Activated T-cell treated with anti-CD3 and anti-CD28 coated beads, Interleukin-2, amount 50 U/mL, for 24 hours (primary cell): Measurements from ENCODE around the gene PLCH2.
"Not testable (repeated sequence)": the region's sequence is repeated elsewhere in the genome, so short reads cannot be mapped to it uniquely, and the experiment has no call there.

Experiments used
- DNase-seq: peaks from one replicate; pipeline ENCODE4 v3.0.0-alpha.2; 2020
- H3K27ac Mint-ChIP-seq: 2 replicates; pipeline ENCODE4 v1.8.0; 2020; ENCODE audit warnings: mild to moderate bottlenecking, mixed read lengths
- H3K27me3 Mint-ChIP-seq: 2 replicates; pipeline ENCODE4 v1.8.0; 2020; ENCODE audit warnings: mixed read lengths
- H3K36me3 Mint-ChIP-seq: 2 replicates; pipeline ENCODE4 v1.8.0; 2020; ENCODE audit warnings: low read depth, mixed read lengths
- H3K4me1 Mint-ChIP-seq: 2 replicates; pipeline ENCODE4 v1.8.0; 2020; ENCODE audit warnings: low read depth, mixed read lengths
- H3K4me3 Mint-ChIP-seq: 2 replicates; pipeline ENCODE4 v1.8.0; 2020; ENCODE audit warnings: mild to moderate bottlenecking, moderate library complexity, mixed read lengths
- H3K9me3 Mint-ChIP-seq: 2 replicates; pipeline ENCODE4 v1.8.0; 2020; ENCODE audit warnings: mixed read lengths

PLCH2 gene

DNA sequence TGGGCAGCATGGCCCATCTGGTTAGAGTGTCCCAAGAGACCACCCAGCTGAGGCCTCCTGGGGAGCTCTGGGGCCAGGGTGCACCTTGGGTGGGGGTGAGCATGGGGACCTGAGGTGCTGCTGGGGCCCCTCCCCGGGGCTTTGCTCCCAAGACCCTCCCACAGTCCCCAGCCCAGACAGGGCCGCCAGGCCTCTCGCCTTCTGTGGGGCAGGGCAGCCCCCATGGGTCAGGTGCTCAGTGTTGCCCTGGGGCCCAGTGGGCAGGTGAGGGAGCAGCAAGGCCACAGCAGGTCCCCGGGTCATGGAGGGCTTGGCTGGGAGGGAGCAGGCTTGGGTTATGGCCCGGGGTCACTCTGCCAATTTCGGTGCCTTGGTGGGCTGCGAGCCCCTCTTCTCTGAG lies 39.2 kb upstream of the PLCH2 start:
- no peak for DNase-seq
- no peak overlapping the region for H3K27ac Mint-ChIP-seq
- no peaks in the 10 kb centered on the region for H3K36me3 Mint-ChIP-seq
- H3K9me3 Mint-ChIP-seq: no peaks in the 10 kb centered on the region
- H3K4me3 Mint-ChIP-seq: no peak overlapping the region
- H3K27me3 Mint-ChIP-seq: no peaks in the 10 kb centered on the region
- no peaks in the 10 kb centered on the region for H3K4me1 Mint-ChIP-seq

DNA sequence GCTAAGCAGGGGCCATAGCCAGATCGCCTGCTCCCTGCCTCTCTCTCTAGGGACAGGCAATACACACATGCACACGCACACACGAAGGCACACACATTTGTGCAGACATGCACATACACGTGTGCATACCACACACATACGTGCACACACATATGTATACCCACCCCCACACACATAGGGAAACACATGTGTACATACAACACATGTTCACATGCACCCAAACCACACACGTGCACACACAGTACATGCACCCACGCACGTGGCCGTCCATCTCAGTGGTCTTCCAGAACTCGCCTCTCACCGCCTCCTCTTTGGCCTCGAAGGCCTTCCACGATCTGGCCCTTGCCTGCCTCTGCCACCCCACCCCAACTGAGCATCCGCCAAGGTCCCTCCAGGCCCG lies 38.5 kb upstream of the PLCH2 start:
- DNase-seq: no peak
- H3K4me1 Mint-ChIP-seq: no peaks in the 10 kb centered on the region
- no peak overlapping the region for H3K27ac Mint-ChIP-seq
- H3K4me3 Mint-ChIP-seq: no peak overlapping the region
- no peaks in the 10 kb centered on the region for H3K36me3 Mint-ChIP-seq
- H3K27me3 Mint-ChIP-seq: peaks cover under 1% of the 10 kb centered on the region
- H3K9me3 Mint-ChIP-seq: no peaks in the 10 kb centered on the region

DNA sequence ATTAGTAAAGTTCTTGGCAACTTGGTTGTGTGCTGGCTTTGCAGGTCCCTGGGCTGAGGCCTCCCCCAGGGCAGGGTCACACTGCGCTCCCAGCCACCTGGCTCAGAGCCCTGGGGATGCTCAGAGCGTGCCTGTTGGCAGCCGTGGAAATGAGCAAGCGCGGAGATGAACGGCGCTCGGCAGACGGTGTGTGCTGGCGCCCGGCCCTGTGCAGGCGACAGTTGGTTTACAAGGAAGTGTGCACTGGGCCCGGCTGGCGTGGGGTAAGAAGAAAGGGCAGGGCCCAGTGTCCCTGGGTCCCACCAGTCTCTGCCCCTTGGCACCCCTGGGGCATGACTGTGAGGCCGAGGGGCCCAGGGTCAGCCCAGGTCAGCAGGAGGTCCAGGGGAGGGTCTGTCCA lies 38.1 kb upstream of the PLCH2 start:
- no peaks in the 10 kb centered on the region for H3K9me3 Mint-ChIP-seq
- DNase-seq: no peak
- H3K27me3 Mint-ChIP-seq: peaks cover 4% of the 10 kb centered on the region
- no peaks in the 10 kb centered on the region for H3K36me3 Mint-ChIP-seq
- H3K27ac Mint-ChIP-seq: no peak overlapping the region
- peaks cover 1% of the 10 kb centered on the region for H3K4me1 Mint-ChIP-seq
- H3K4me3 Mint-ChIP-seq: no peak overlapping the region

DNA sequence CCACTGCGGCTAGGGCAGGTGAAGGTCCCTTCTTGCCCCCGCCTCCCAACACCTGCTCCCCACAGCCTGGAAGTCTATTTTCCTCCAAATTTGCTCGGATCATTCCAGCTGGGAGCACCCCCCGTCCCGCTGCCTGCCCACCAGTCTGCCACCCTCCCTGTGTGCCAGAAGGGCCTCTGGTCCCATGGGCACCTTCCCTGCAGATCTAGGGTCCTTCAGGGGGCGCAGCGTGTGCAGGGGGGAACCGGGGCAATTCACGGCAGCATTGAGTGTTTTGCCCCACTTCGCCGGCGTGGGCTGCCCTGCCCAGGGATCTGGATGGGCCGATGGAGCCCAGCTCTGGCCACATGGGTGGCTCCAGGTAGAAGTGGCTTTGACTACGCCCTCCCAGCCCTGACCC lies 37.4 kb upstream of the PLCH2 start:
- no peaks in the 10 kb centered on the region for H3K36me3 Mint-ChIP-seq

DNA sequence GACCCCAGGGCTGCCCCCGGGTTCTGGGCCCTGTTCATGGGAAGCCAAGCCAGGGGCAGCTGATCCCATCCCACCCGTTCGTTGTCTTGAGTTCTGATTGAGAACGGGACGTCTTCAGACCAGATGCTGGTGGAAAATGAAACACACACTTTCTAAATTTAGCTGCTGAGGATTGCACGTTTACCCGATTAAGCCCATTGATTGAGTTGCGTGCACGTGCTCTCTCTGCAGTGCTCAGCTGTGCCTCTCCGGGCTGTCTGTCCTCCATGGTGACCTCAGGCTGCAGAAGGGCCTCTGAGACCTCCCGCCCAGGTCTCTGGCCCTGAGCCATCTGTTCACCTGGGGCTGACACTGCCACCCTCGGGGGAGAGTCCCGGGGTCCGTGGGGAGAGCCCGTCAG lies 36.7 kb upstream of the PLCH2 start:
- Mint-ChIP-seq H3K27me3 (peaks cover 8% of the 10 kb centered on the region), H3K4me3 (no peak overlapping the region), H3K9me3 (no peaks in the 10 kb centered on the region), H3K4me1 (peaks cover 1% of the 10 kb centered on the region), H3K27ac (no peak overlapping the region), H3K36me3 (no peaks in the 10 kb centered on the region)
- DNase-seq: no peak

More for the DNA sequence above, 37.4 kb upstream of the PLCH2 start:
- Mint-ChIP-seq H3K27ac (no peak overlapping the region), H3K4me1 (peaks cover 1% of the 10 kb centered on the region), H3K4me3 (no peak overlapping the region), H3K27me3 (peaks cover 4% of the 10 kb centered on the region), H3K9me3 (no peaks in the 10 kb centered on the region)
- no peak for DNase-seq

DNA sequence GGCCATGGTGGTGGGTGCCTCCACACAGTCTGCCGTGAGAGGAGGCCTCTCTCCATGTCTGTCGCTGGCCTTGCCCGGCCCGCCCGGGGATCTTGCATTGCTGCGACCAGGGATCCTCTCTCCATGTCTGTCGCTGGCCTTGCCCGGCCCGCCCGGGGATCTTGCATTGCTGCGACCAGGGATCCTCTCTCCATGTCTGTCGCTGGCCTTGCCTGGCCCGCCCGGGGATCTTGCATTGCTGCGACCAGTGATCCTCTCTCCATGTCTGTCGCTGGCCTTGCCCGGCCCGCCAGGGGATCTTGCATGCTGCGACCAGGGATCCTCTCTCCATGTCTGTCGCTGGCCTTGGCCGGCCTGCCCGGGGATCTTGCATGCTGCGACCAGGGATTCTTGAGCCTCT lies 35.7 kb upstream of the PLCH2 start:
- H3K4me3 Mint-ChIP-seq, H3K4me1 Mint-ChIP-seq, H3K9me3 Mint-ChIP-seq, H3K36me3 Mint-ChIP-seq, DNase-seq, H3K27ac Mint-ChIP-seq: not testable (repeated sequence)
- peaks cover 17% of the 10 kb centered on the region for H3K27me3 Mint-ChIP-seq

DNA sequence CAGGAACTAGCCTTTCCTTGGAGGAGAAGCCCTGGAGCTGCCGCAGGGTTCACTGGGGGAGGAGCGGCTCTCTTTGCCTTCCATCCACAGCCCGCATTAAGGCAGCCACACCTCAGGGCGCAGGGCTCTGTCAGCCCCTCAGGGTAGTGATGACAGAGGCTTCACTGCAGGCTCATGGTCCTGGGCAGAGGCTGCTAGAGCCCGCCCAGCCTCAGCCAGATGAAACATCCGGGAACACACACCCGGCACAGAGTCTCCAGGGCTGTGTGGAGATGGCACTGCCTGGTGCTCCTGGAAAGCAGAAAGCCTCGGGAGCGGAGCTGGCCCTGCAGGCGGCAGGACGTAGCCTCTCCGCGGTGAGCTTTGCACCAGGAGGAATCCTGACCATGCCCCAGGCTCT lies 34.3 kb upstream of the PLCH2 start:
- peaks cover 17% of the 10 kb centered on the region for H3K27me3 Mint-ChIP-seq
- no peaks in the 10 kb centered on the region for H3K9me3 Mint-ChIP-seq
- no peaks in the 10 kb centered on the region for H3K36me3 Mint-ChIP-seq
- no peak overlapping the region for H3K27ac Mint-ChIP-seq
- no peak for DNase-seq
- H3K4me1 Mint-ChIP-seq: peaks cover 1% of the 10 kb centered on the region
- no peak overlapping the region for H3K4me3 Mint-ChIP-seq

DNA sequence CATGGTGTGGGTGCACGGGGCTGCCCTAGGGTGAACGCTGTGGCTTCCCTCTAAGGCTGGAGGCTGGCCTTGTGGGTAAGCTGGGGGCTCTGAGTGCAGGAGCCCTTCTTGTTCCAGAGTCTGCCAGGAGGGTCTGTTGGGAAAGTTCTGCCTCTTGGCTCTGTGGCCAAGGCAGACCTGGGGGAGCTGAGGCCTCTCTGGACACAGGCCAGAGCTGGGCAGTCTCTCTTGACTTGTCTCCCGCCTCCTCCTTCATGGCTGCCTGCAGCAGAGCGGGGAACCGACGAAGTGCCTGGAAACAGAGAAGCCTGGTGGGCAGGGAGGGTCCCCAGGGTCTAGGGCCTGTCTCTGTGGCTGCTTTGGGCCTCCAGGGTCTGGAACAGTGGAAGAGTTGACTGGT lies 33.4 kb upstream of the PLCH2 start:
- Mint-ChIP-seq H3K36me3 (no peaks in the 10 kb centered on the region), H3K27ac (no peak overlapping the region), H3K4me3 (no peak overlapping the region), H3K27me3 (peaks cover 17% of the 10 kb centered on the region), H3K4me1 (peaks cover 1% of the 10 kb centered on the region), H3K9me3 (no peaks in the 10 kb centered on the region)
- DNase-seq: no peak

DNA sequence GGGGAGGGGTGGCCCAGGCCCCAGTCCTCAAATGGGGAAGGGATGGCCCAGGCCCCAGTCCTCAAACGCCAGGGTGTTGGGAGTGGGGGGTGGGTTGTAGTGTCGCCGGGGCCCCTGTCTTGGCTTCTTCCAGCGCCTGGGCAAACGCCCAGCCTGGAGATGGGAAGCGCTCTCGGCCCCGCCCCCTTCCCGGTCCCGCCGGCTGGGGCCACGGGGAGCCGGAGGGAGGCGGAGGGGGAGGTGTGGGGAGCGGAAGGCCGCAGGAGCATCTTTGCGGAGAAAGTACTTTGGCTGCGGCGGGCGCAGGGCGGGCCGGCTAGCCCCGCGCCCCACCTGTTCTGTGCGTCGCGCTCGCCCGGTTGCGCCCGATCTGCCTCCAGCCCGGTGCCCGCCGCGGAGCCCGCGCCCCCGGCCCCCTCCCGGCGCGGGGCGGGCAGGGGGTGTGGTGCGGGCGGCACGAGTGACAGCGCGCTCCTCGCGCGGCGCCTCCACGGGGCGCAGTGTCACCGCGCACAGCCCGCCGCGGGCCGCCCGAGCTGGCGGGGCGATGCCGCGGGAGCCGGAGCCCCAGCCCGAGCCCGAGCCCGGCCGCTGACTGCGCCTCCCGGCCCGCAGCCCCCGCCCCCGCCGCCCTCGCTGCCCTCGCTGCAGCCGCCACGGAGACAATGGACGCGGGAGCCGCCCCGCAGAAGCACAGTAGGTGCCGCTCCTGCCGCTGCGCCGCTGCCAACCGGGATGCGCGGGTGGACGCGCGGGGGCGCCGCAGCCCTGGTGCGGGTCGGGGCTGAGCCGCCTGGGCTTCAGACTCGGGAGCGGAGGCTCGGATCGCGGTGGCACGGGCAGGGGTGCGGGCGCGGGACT lies 32.6 kb upstream of the PLCH2 start:
- H3K27me3 Mint-ChIP-seq: peaks cover 17% of the 10 kb centered on the region
- no peaks in the 10 kb centered on the region for H3K36me3 Mint-ChIP-seq
- no peaks in the 10 kb centered on the region for H3K9me3 Mint-ChIP-seq
- peaks cover 1% of the 10 kb centered on the region for H3K4me1 Mint-ChIP-seq
- H3K27ac Mint-ChIP-seq: no peak overlapping the region
- peak; percentile 46 for DNase-seq
- no peak overlapping the region for H3K4me3 Mint-ChIP-seq

DNA sequence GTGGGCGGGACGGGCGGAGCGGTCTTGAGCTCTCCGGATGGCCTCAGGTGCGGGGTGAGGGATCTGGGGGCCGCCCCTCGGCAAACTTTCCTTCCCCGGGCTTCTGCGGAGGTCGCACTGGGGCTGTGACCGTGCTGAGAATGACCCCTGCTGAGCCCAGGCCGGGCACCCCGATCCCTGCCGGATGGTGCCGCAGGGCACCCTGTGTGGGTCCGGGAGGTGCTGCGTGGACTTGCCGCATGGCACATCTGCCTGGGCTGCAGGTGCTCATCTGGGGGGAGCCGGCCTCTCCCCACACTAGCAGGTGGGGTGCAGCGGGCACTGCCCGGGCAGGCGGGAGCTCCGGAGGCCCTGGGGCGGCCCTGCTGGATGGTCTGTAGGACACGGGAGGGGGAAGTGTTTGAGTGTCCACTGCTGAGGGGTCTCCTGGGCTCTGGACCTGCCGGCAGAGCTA lies 31.9 kb upstream of the PLCH2 start:
- no peaks in the 10 kb centered on the region for H3K36me3 Mint-ChIP-seq
- no peak overlapping the region for H3K27ac Mint-ChIP-seq
- H3K4me3 Mint-ChIP-seq: no peak overlapping the region
- H3K4me1 Mint-ChIP-seq: peaks cover 1% of the 10 kb centered on the region
- H3K27me3 Mint-ChIP-seq: peaks cover 17% of the 10 kb centered on the region
- no peak for DNase-seq
- H3K9me3 Mint-ChIP-seq: no peaks in the 10 kb centered on the region

DNA sequence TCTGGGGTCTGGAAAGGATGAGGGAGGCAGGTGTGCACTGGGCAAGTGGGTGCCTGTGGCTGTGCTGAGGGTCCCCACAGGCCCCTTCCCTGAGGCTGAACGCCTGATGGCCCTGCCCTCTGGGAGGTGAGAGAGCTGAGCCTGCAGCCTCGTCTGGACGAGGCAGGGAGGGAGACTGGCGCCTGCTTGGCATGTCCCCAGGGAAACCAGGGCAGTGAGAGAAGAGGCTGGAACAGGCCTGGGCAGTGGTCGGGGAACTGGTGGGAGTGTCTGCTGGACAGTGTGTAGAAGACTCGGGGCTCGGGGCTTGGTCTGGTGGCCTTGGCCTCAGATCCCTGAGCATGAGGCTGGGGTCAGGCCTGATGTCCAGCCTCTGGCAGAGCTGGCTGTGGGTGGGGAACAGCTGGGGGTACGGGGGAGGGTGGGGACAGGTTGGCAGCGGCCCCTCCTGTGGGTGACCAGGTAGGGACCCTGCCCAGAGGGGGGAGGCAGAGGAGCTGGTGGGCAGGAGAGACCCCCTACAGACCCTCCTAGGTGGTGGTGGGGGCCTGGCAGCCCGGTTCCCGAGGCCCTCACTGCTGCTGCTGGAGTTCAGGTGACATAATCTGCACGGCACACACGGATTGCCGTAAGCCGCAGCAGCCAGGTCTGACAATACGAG lies 30.8 kb upstream of the PLCH2 start:
- Mint-ChIP-seq H3K4me1 (peaks cover 1% of the 10 kb centered on the region), H3K27me3 (peaks cover 17% of the 10 kb centered on the region), H3K9me3 (no peaks in the 10 kb centered on the region), H3K27ac (no peak overlapping the region), H3K4me3 (no peak overlapping the region), H3K36me3 (no peaks in the 10 kb centered on the region)
- DNase-seq: no peak

DNA sequence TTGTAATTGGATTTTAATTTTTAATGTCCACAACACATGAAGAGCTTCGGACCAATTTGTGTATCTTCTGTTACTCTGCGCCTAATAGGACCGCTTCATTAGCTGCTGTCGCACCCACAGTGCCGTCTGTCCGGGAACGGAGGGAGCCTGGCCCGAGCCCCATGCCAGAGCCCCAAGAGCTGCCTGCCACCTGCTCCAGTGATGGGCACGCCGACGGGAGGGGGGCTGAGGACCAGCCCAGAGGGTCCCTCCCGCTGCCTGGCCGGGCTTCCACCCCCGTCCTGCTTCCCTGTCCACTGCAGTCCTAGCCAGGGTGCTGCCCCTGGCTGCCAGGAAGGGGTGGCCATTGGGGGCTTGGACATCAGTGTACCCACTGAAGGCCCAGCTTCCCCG lies 30.3 kb upstream of the PLCH2 start:
- H3K27ac Mint-ChIP-seq: no peak overlapping the region
- H3K4me3 Mint-ChIP-seq: no peak overlapping the region
- DNase-seq: no peak
- peaks cover 1% of the 10 kb centered on the region for H3K4me1 Mint-ChIP-seq
- no peaks in the 10 kb centered on the region for H3K9me3 Mint-ChIP-seq
- H3K27me3 Mint-ChIP-seq: peaks cover 17% of the 10 kb centered on the region
- no peaks in the 10 kb centered on the region for H3K36me3 Mint-ChIP-seq

DNA sequence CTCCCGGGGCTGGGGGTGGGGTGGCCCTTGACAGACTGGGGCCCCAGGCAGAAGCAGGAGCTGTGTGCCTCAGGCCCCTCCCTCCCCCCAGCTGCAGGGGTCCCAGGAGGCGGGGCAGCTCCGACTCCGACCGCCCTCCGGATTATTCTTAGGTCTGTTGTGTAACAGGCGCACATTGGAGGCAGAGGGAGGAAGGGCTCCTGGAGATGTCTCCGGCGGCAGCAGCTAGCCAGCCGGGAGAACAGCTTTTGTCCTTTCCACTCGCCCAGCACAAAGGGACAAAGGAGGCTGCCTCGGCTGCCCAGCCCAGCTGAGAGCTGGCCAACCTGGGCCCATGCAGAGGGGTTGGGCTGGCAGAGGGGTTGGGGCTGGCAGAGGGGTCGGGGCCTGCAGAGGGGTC lies 29.7 kb upstream of the PLCH2 start:
- Mint-ChIP-seq H3K27me3 (peaks cover 17% of the 10 kb centered on the region), H3K4me3 (no peak overlapping the region), H3K36me3 (no peaks in the 10 kb centered on the region), H3K9me3 (no peaks in the 10 kb centered on the region), H3K27ac (no peak overlapping the region), H3K4me1 (peaks cover 1% of the 10 kb centered on the region)
- DNase-seq: no peak

DNA sequence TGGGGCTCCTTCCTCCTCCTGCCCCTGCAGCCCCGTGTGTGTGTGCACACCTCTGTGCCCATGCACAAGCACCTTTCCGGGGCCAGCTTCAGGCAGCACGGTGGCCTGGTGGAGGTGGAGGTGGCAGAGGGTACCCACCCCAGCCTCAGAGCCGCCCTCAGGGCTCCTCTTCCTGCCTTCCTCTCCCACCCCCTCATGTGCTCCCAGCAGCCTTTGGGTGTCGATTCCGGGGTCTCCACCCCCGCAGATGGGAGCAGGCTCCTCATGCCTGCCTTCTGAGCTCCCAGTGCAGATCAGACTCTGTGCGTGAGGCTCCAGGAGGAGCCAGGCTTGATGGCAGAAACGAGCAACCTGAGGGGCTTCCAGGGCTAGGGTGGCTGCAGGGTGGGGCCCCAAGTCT lies 29.2 kb upstream of the PLCH2 start:
- DNase-seq: no peak
- H3K4me3 Mint-ChIP-seq: no peak overlapping the region
- no peaks in the 10 kb centered on the region for H3K9me3 Mint-ChIP-seq
- H3K27me3 Mint-ChIP-seq: peaks cover 17% of the 10 kb centered on the region
- no peaks in the 10 kb centered on the region for H3K36me3 Mint-ChIP-seq
- H3K27ac Mint-ChIP-seq: no peak overlapping the region
- peaks cover 1% of the 10 kb centered on the region for H3K4me1 Mint-ChIP-seq
